Fibroblast of the aortic adventitia (primary cell): ENCODE measurements around the gene GFI1B. TPM values are rescaled to one million over a fixed set of nuclear protein-coding genes. Genes with fewer than 3 reads are reported as not detected.

Source experiments
- DNase-seq: peaks from one replicate; pipeline ENCODE4 v3.0.0-alpha.2; 2010; ENCODE audit warnings: low read depth
- H3K4me3 ChIP-seq: 2 replicates; pipeline ENCODE4 v1.5.1; 2011; ENCODE audit warnings: low read depth, mild to moderate bottlenecking, control low read depth, low read length, moderate library complexity
- total RNA-seq: library from RNA; depleted of rRNA; stranded (reverse); fragments of >200 nt; gene quantifications from 2 replicates; pipeline ENCODE4 v1.2.3, GENCODE V29; 2012; ENCODE audit warnings: low replicate concordance
- TF ChIP-seq, protein P1 (sequence below): IDR thresholded peaks from 2 replicates; pipeline ENCODE4 v1.5.1; 2011; ENCODE audit warnings: mild to moderate bottlenecking, low read length, control low read depth, inconsistent platforms; ENCODE audit not compliant: insufficient read depth

The GFI1B gene
- total RNA-seq, 1 donor = not detected

DNA sequence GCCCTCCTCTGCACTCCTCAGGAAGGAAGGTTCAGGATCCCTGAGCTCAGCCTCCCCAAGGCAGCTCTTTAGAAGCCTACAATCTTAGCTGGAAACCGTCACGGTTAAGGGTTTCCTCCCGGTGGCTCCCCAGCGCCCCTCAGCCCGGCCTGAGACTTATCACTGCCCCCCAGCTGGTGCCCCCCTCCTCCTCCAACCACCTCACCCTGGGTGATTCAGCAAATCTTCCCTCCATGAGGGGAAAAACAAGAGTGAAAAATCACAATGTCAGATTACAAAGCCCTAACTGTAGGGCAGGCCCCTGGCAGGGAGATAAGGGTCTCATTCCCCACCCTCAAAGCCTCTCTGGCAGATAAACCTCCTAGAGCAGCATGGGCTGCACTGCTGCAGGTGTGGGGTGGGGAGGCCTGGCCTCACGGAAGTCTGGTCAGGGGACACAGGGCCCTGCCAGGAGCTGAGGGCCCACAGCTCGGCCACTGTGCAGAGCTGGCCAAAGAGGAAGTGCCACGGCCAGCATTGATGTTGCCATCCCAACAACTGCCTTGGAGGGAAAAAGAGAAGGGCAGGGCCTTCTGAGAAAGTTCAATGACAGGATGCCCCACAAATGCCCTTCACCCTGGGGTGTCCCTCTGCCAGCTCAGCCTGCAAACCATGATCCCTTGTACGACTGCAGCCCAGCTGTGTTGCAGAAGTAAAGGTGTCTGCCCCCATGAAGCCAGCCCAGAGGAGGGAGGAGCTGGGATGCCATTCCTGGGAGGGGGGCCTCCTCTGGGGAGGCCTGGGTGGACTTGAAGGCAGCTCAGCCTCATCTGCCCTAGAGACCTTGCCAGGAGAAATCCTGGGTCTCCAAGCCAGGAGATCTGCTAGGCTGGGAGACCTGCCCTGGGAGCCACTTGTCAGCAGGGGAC, 25.9 kb downstream of the GFI1B start:
- TF ChIP-seq, protein P1, sequence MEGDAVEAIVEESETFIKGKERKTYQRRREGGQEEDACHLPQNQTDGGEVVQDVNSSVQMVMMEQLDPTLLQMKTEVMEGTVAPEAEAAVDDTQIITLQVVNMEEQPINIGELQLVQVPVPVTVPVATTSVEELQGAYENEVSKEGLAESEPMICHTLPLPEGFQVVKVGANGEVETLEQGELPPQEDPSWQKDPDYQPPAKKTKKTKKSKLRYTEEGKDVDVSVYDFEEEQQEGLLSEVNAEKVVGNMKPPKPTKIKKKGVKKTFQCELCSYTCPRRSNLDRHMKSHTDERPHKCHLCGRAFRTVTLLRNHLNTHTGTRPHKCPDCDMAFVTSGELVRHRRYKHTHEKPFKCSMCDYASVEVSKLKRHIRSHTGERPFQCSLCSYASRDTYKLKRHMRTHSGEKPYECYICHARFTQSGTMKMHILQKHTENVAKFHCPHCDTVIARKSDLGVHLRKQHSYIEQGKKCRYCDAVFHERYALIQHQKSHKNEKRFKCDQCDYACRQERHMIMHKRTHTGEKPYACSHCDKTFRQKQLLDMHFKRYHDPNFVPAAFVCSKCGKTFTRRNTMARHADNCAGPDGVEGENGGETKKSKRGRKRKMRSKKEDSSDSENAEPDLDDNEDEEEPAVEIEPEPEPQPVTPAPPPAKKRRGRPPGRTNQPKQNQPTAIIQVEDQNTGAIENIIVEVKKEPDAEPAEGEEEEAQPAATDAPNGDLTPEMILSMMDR = no peak
- DNase-seq = no peak

GRCh38 chr9:133004999-133005760, 26.7 kb downstream of the GFI1B start:
- no peak overlapping the region for H3K4me3 ChIP-seq
- no peak for DNase-seq
- TF ChIP-seq, protein P1 = no peak

More for the DNA sequence above, 25.9 kb downstream of the GFI1B start:
- no peak overlapping the region for H3K4me3 ChIP-seq

GRCh38 chr9:133005957-133006356, 27.5 kb downstream of the GFI1B start:
- DNase-seq = no peak
- TF ChIP-seq, protein P1 = no peak

DNA sequence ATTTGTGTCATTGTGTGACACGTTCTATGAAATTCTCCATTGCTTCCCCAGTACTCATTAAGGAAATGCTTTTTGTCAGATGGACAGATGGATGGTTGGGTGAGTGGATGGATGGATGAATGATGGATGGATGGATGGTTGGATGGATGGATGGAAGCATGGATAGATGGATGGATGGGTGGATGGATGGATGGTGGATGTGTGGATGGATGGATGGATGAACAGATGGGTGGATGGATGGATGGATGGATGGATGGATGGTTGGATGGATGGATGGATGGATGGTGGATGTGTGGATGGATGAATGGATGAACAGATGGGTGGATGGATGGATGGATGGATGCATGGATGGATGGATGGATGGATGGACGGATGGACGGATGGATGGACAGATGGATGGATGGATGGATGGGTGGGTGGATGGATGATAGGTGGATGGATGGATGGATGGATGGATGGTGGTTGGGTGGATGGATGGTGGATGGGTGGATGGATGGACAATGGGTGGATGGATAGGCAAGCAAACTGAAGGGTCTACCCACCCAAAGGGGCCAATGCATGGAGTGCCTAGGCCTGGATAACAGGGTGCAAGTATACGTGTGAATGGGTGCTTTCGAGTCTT, 28.3 kb downstream of the GFI1B start:
- TF ChIP-seq, protein P1 = no peak
- no peak for DNase-seq
- no peak overlapping the region for H3K4me3 ChIP-seq

More at GRCh38 chr9:133005957-133006356, 27.5 kb downstream of the GFI1B start:
- H3K4me3 ChIP-seq = no peak overlapping the region

GRCh38 chr9:133008406-133008805, 29.9 kb downstream of the GFI1B start:
- TF ChIP-seq, protein P1 = no peak
- no peak for DNase-seq
- no peak overlapping the region for H3K4me3 ChIP-seq

GRCh38 chr9:133008824-133009223, 30.3 kb downstream of the GFI1B start:
- H3K4me3 ChIP-seq = no peak overlapping the region
- no peak for DNase-seq
- TF ChIP-seq, protein P1 = no peak
